GM12878 (cell line): ENCODE results near the gene FAM193B. TPM values are rescaled to one million over a fixed set of nuclear protein-coding genes. Genes with fewer than 3 reads are reported as not detected.

ENCODE experiments used
- ATAC-seq: fragments of 200-7000 bp; cut with Tn5 transposase; 3 replicates; pipeline ENCODE4 v1.9.1; 2020; ENCODE audit warnings: mild to moderate bottlenecking, moderate library complexity
- BruUV-seq: library from RNA; stranded (reverse); fragments of 400-500 nt; replicated peaks from 2 replicates; lab custom pipeline; 2021; lab: Mats Ljungman, UMichigan
- CTCF ChIA-PET: fragments of 300-600 bp; sonication (Branson Sonifier 250); formaldehyde crosslinking; extraction: SDS; loops from one replicate; lab custom pipeline; 2021; ENCODE audit warnings: inconsistent platforms; lab: Yijun Ruan, JAX
- POLR2A ChIA-PET: fragments of 350-600 bp; formaldehyde crosslinking; extraction: SDS; loops from one replicate; lab custom pipeline; 2021; ENCODE audit warnings: inconsistent platforms; lab: Charles Lee
- RAD21 ChIA-PET: fragments of 300-600 bp; sonication (Branson Sonifier 250); formaldehyde crosslinking; loops from one replicate; lab custom pipeline; 2023; ENCODE audit warnings: antibody characterized with exemption; ENCODE audit not compliant: unreplicated experiment; lab: Charles Lee
- SMC1A ChIA-PET: fragments of 300-600 bp; sonication (Branson Sonifier 250); formaldehyde crosslinking; loops from one replicate; lab custom pipeline; 2023; ENCODE audit not compliant: unreplicated experiment, uncharacterized antibody; lab: Charles Lee
- DNase-seq: peaks from one replicate; pipeline ENCODE4 v3.0.0-alpha.2; 2011; ENCODE audit warnings: low read depth, low spot score
- FAIRE-seq: peaks from 3 replicates; lab custom pipeline; 2011; peaks lifted over from hg19 to GRCh38; lab: Jason Lieb, UNC
- H2AFZ ChIP-seq: 2 replicates; pipeline ENCODE4 v1.6.0; 2011; ENCODE audit warnings: low read depth, low read length, control low read depth; ENCODE audit not compliant: control insufficient read depth
- H3K27ac ChIP-seq: 2 replicates; pipeline ENCODE4 v1.5.1; 2011; ENCODE audit warnings: control low read depth; ENCODE audit not compliant: control insufficient read depth, insufficient read depth
- H3K27me3 ChIP-seq, 2 experiments: replicated peaks in 1 of 2; 2 replicates each; pipeline versions ENCODE4 v1.6.0 to v1.6.1; 2011; ENCODE audit warnings: low read length in 1 of 2; ENCODE audit not compliant: control insufficient read depth in 2 of 2, insufficient read depth in 2 of 2
- H3K36me3 ChIP-seq, 2 experiments: 2 replicates each; pipeline ENCODE4 v1.5.1; 2011; ENCODE audit warnings: low read length in 1 of 2; ENCODE audit not compliant: control insufficient read depth in 2 of 2, insufficient read depth in 2 of 2
- H3K4me1 ChIP-seq: 2 replicates; pipeline ENCODE4 v1.6.1; 2011; ENCODE audit warnings: mild to moderate bottlenecking, low read length, moderate library complexity, mixed read lengths; ENCODE audit not compliant: control insufficient read depth, insufficient read depth
- H3K4me2 ChIP-seq: 2 replicates; pipeline ENCODE4 v1.6.0; 2011; ENCODE audit warnings: control low read depth; ENCODE audit not compliant: control insufficient read depth, insufficient read depth
- H3K4me3 ChIP-seq: fragments of 200-600 bp; sonication (generic); 2 replicates; pipeline ENCODE4 v1.5.1; 2016
- H3K79me2 ChIP-seq: 2 replicates; pipeline ENCODE4 v1.6.0; 2011; ENCODE audit warnings: low read length; ENCODE audit not compliant: control insufficient read depth, insufficient read depth
- H3K9ac ChIP-seq: 2 replicates; pipeline ENCODE4 v1.8.0; 2011; ENCODE audit warnings: low read length, control low read depth, mixed read lengths; ENCODE audit not compliant: control insufficient read depth, insufficient read depth
- H3K9me3 ChIP-seq: replicated peaks from 3 replicates; pipeline ENCODE4 v1.5.1; 2011; ENCODE audit warnings: mild to moderate bottlenecking, low read length; ENCODE audit not compliant: control insufficient read depth, insufficient read depth
- H4K20me1 ChIP-seq: 2 replicates; pipeline ENCODE4 v1.6.0; 2011; ENCODE audit not compliant: control insufficient read depth, insufficient read depth
- CTCF ChIP-seq, 3 experiments: IDR thresholded peaks in 2 of 3; conservative IDR thresholded peaks in 1 of 3; 2 replicates each; pipeline ENCODE4 v1.5.1; 2011; ENCODE audit warnings: low read depth in 3 of 3, low read length in 3 of 3, mild to moderate bottlenecking in 3 of 3, control low read depth in 2 of 3, moderate library complexity in 2 of 3, inconsistent platforms in 1 of 3, mixed read lengths in 1 of 3; ENCODE audit not compliant: control insufficient read depth in 2 of 3, insufficient read depth in 1 of 3; ENCODE audit errors: extremely low read depth in 1 of 3
- EP300 ChIP-seq, 2 experiments: fragments of 150-350 bp in 1 of 2; IDR thresholded peaks; 2 replicates each; pipeline ENCODE4 v1.6.1; 2011 to 2012; ENCODE audit warnings: low read depth in 2 of 2, low read length in 2 of 2, borderline replicate concordance in 1 of 2, improper control_type of control experiment in 1 of 2, inconsistent platforms in 1 of 2; ENCODE audit not compliant: control insufficient read depth in 1 of 2
- IKZF1 ChIP-seq: fragments of 450-650 bp; conservative IDR thresholded peaks from 2 replicates; pipeline ENCODE4 v1.6.1; 2017; ENCODE audit warnings: antibody characterized with exemption, mild to moderate bottlenecking
- MAX ChIP-seq: IDR thresholded peaks from 2 replicates; pipeline ENCODE4 v1.6.1; 2012; ENCODE audit warnings: low read depth, low read length, improper control_type of control experiment
- ZBTB11 ChIP-seq: fragments of 450-650 bp; formaldehyde crosslinking; IDR thresholded peaks from 2 replicates; pipeline ENCODE4 v1.5.0; 2022; ENCODE audit warnings: mild to moderate bottlenecking, missing genetic modification characterization
- WGBS: methylation state at CpG from one replicate; pipeline ENCODE4 v1.1.6; 2016; ENCODE audit warnings: low lambda C conversion rate; ENCODE audit not compliant: insufficient replicate concordance, insufficient coverage; ENCODE audit errors: missing lambda C conversion rate; 5-methylcytosine and 5-hydroxymethylcytosine counted together
- in situ Hi-C: fragments of 300-500 bp; cut with MboI; formaldehyde crosslinking; loops from 9 replicates; pipeline ENCODE4 v1.14.3; 2018; ENCODE audit warnings: mixed read lengths
- intact Hi-C: fragments of 100-400 bp; cut with micrococcal nuclease; formaldehyde crosslinking; loops from one replicate; pipeline ENCODE4 v1.14.2; 2022; ENCODE audit not compliant: unreplicated experiment
- polyA plus RNA-seq, 11 experiments: library from polyadenylated mRNA; depleted of rRNA in 4 of 11; unstranded in 6 of 11; stranded (reverse) in 5 of 11; fragments of >200 nt; fragmentation: Nextera tagmentation in 4 of 11; fragmentation: Illumina TruSeq in 1 of 11; extraction: Ambion mirVana in 4 of 11; extraction: Trizol in 1 of 11; gene quantifications; 1 replicate in 1 of 11; 2 replicates in 10 of 11; pipeline versions ENCODE4 v1.2.1 to v1.2.3, GENCODE V29; 2011 to 2016; ENCODE audit warnings: inconsistent platforms in 2 of 11, missing spikeins in 2 of 11, low read depth in 1 of 11
- total RNA-seq, 4 experiments: library from RNA; depleted of rRNA in 3 of 4; stranded (reverse); fragments of >200 nt in 3 of 4; fragmentation: Illumina TruSeq in 1 of 4; extraction: Trizol in 1 of 4; gene quantifications; 2 replicates each; pipeline versions ENCODE4 v1.2.1 to v1.2.3, GENCODE V29; 2013 to 2021

Gene FAM193B
- total and polyA plus RNA-seq, 10 of the 15 experiments (the other 5 are each of a cell fraction or from before 2014, with no cell fraction given), result 3.3 to 47.0 (median 25.1) TPM

GRCh38 chr5:177602458-177602830 is 48.1 kb upstream of the FAM193B start:
- Histone ChIP-seq H3K79me2 (peaks cover 13% of the 10 kb centered on the region), H3K4me2 (no peak overlapping the region), H3K4me3 (no peak overlapping the region), H3K4me1 (peaks cover 3% of the 10 kb centered on the region; the same call in 1 of the 2 replicates), H2AFZ (no peak overlapping the region), H3K36me3 (0 out of 4 replicates have a peak, but pooled peaks cover 0 to under 1% of the 10 kb centered on the region in 2 experiments), H4K20me1 (no peaks in the 10 kb centered on the region), H3K9ac (no peak overlapping the region), H3K27ac (no peak overlapping the region), H3K27me3 (no peaks in the 10 kb centered on the region), H3K9me3 (no peaks in the 10 kb centered on the region)
- TF ChIP-seq IKZF1 (no peak), EP300 (IDR thresholded peaks at IDR 0.05; ENCODE audit: borderline replicate concordance in 1 of 2, control insufficient read depth in 1 of 2, low read depth in 2 of 2, low read length in 2 of 2) (no peak)
- DNase-seq, result no peak
- ATAC-seq, result no peak
- intact Hi-C loops, result loop anchor here (5.0 kb wide), 1 partner anchor 95 kb away; the partner anchor contains the start of gene DOK3
- ChIA-PET POLR2A (interaction anchor here (0.6 kb wide), 1 partner anchor 94 kb away, joined by 3 read pairs; no protein-coding TSS in a partner anchor), RAD21 (interaction anchor here (0.6 kb wide), 1 partner anchor 649 kb away, joined by 5 read pairs; no protein-coding TSS in a partner anchor), SMC1A (interaction anchor here (0.6 to 1.1 kb wide), 2 partner anchors 57 to 139 kb away, joined by 3 read pairs; no protein-coding TSS in a partner anchor), CTCF (no interaction called here)
- BruUV-seq, result no TSS peak
- no peak for FAIRE-seq
- 100% methylated on average over 4 of the region's 4 CpGs for WGBS
- in situ Hi-C loops, result loop anchor here (10.0 to 25.0 kb wide), 3 partner anchors 462 to 1565 kb away; no protein-coding TSS in a partner anchor

- DNase-seq (no peak), ATAC-seq (no peak), FAIRE-seq (no peak)
- peaks cover 13% of the 10 kb centered on the region for H3K79me2 ChIP-seq
- peaks cover 3% of the 10 kb centered on the region; the same call in 1 of the 2 replicates for H3K4me1 ChIP-seq
- ChIA-PET SMC1A (interaction anchor here (0.6 to 1.1 kb wide), 2 partner anchors 56 to 139 kb away, joined by 3 read pairs; no protein-coding TSS in a partner anchor), POLR2A (interaction anchor here (0.5 kb wide), 1 partner anchor 12 kb away, joined by 4 read pairs; no protein-coding TSS in a partner anchor), CTCF (no interaction called here), RAD21 (interaction anchor here (0.6 kb wide), 1 partner anchor 649 kb away, joined by 5 read pairs; no protein-coding TSS in a partner anchor)
- H3K4me2 ChIP-seq, result 0 out of 2 replicates have a peak overlapping the region, but pooled peaks have one; percentile 79
- H3K27me3 ChIP-seq, result no peaks in the 10 kb centered on the region
- in situ Hi-C loops (loop anchor here (10.0 to 25.0 kb wide), 3 partner anchors 463 to 1565 kb away; no protein-coding TSS in a partner anchor), intact Hi-C loops (loop anchor here (5.0 kb wide), 1 partner anchor 95 kb away; the partner anchor contains the start of gene DOK3)
- H3K36me3 ChIP-seq, result no peaks in the 10 kb centered on the region
- H3K9me3 ChIP-seq, result no peaks in the 10 kb centered on the region
- no peaks in the 10 kb centered on the region for H4K20me1 ChIP-seq
- H3K4me3 ChIP-seq, result 0 out of 2 replicates have a peak overlapping the region, but pooled peaks have one; percentile 85
- no peak overlapping the region for H2AFZ ChIP-seq
- no peak for TF ChIP-seq MAX
- TF ChIP-seq CTCF (IDR thresholded peaks at IDR 0.05 in 2 of 3, conservative IDR thresholded peaks at IDR 0.05 in 1 of 3; ENCODE audit: control insufficient read depth in 2 of 3, extremely low read depth in 1 of 3, insufficient read depth in 1 of 3, low read depth in 3 of 3, low read length in 3 of 3), result peak in 2 of 3 experiments; percentile 4 to 30; a peak in 2 of 6 replicates
- no peak for TF ChIP-seq ZBTB11 (CRISPR knock-in tag)
- BruUV-seq, result no TSS peak
- WGBS, result 89% methylated on average over 13 of the region's 13 CpGs
- no peak overlapping the region for H3K9ac ChIP-seq
- H3K27ac ChIP-seq, result no peak overlapping the region
Measured at GRCh38 chr5:177601577-177602457, 47.5 kb upstream of the FAM193B start.
